ENCODE results near the gene CSK.

Gene CSK

DNA sequence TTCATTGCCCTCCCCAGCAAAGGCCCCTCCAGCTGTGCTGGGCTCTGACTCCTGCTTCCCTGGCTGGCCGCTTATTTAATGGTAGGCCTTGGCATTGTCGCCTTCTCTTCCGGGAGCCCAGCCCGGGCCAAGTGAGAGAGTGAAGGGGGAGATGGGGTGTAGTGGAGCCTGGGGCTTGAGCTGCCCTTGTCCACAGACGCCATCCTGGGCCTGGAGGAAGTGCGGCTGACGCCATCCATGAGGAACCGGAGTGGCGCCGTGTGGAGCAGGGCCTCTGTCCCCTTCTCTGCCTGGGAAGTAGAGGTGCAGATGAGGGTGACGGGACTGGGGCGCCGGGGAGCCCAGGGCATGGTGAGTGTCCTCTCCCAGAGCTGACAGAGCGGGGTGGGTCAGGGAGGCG lies 34.1 kb downstream of the CSK start:
- DNase-seq = no peak
- Histone ChIP-seq H4K20me1 (ENCODE audit: insufficient read depth, low read length) (no peaks in the 10 kb centered on the region), H3K36me3 (ENCODE audit: insufficient read depth, low read length) (no peaks in the 10 kb centered on the region), H3K27ac (ENCODE audit: low read length) (no peak overlapping the region), H3K79me2 (ENCODE audit: insufficient read depth, low read length) (no peaks in the 10 kb centered on the region), H3K4me2 (ENCODE audit: insufficient read depth, low read length) (no peak overlapping the region), H3K4me1 (ENCODE audit: insufficient read depth, low read length) (no peaks in the 10 kb centered on the region), H3K4me3 (ENCODE audit: low read depth in 1 of 2, low read length in 2 of 2) (no peak overlapping the region), H3K9ac (ENCODE audit: low read depth, low read length) (no peak overlapping the region), H3K27me3 (ENCODE audit: insufficient read depth, low read length, poor library complexity) (peaks cover 8% of the 10 kb centered on the region), H3K9me3 (ENCODE audit: insufficient read depth, low read length, severe bottlenecking) (no peaks in the 10 kb centered on the region), H2AFZ (ENCODE audit: low read depth, low read length) (no peak overlapping the region)
- TF ChIP-seq EZH2 (IDR thresholded peaks at IDR 0.05; ENCODE audit: borderline replicate concordance, low read depth, low read length, severe bottlenecking) = no peak
- no peak for TF ChIP-seq CTCF (IDR thresholded peaks at IDR 0.05; ENCODE audit: borderline replicate concordance, extremely low read depth, low read length, poor library complexity, severe bottlenecking)
- no peak for ATAC-seq (ENCODE audit: insufficient read depth, low read depth)

DNA sequence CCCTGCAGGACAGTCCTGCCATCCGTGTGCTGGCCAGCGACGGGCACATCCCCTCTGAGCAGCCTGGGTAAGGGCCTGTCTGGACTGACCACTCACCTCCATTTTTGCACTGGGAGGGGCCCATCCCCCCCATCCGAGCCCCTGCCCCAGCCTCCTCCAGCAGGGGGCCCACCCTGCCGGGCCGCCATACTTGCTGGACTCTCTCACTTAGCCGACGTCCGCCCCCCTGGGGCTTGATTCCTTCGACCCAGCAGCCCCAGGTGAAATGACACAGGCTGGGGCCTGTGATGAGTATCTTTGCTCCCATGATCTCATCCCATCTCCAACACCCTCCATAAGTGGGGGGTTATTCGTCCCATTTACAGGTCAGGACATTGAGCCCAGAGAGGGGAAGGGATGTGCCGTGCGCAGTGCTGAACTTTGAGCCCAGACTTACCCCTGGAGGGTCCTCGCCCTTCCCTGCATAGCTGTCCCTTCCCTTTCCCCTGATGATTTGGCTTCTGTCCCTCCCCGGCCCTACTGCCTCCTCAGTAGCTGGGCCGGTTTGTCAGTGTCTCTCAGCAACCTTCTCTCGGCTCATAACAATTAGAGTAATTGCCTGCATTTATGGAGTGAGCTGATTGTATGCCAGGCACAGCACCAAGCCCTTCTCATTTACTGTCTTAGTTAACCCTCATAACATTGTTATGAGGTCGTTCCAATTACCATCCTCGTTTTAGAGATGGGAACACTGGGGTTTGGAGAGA lies 34.9 kb downstream of the CSK start:
- H4K20me1 ChIP-seq (ENCODE audit: insufficient read depth, low read length) = no peaks in the 10 kb centered on the region
- no peak overlapping the region for H3K4me2 ChIP-seq (ENCODE audit: insufficient read depth, low read length)
- no peaks in the 10 kb centered on the region for H3K9me3 ChIP-seq (ENCODE audit: insufficient read depth, low read length, severe bottlenecking)
- TF ChIP-seq CTCF (IDR thresholded peaks at IDR 0.05; ENCODE audit: borderline replicate concordance, extremely low read depth, low read length, poor library complexity, severe bottlenecking) (no peak), EZH2 (IDR thresholded peaks at IDR 0.05; ENCODE audit: borderline replicate concordance, low read depth, low read length, severe bottlenecking) (no peak)
- no peak overlapping the region for H2AFZ ChIP-seq (ENCODE audit: low read depth, low read length)
- H3K4me3 ChIP-seq (ENCODE audit: low read depth in 1 of 2, low read length in 2 of 2) = no peak overlapping the region
- H3K36me3 ChIP-seq (ENCODE audit: insufficient read depth, low read length) = no peaks in the 10 kb centered on the region
- ATAC-seq (ENCODE audit: insufficient read depth, low read depth) (no peak), DNase-seq (no peak)
- H3K27me3 ChIP-seq (ENCODE audit: insufficient read depth, low read length, poor library complexity) = peaks cover 8% of the 10 kb centered on the region
- no peak overlapping the region for H3K9ac ChIP-seq (ENCODE audit: low read depth, low read length)
- no peaks in the 10 kb centered on the region for H3K4me1 ChIP-seq (ENCODE audit: insufficient read depth, low read length)
- no peak overlapping the region for H3K27ac ChIP-seq (ENCODE audit: low read length)
- no peaks in the 10 kb centered on the region for H3K79me2 ChIP-seq (ENCODE audit: insufficient read depth, low read length)

DNA sequence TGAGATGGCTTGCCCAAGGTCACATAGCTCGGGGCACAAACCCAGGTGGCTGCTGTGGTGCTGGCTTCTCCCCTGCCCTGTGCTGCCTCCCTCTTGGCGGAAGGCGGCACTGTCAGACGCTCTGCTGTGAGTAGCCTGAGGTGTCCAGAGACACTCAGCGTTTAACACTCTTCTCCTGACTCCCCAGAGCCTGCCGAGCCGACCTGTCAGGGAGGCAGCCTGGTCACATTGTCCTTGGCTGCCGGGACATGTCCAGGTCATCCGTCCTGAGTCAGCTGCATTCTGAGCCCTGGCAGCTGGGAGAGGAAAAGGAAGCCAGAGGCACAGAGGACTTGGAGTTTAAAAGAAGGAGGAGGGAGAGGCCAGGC lies 35.5 kb downstream of the CSK start:
- H4K20me1 ChIP-seq (ENCODE audit: insufficient read depth, low read length) = no peaks in the 10 kb centered on the region
- H3K27me3 ChIP-seq (ENCODE audit: insufficient read depth, low read length, poor library complexity) = peaks cover 8% of the 10 kb centered on the region
- TF ChIP-seq CTCF (IDR thresholded peaks at IDR 0.05; ENCODE audit: borderline replicate concordance, extremely low read depth, low read length, poor library complexity, severe bottlenecking) = no peak
- TF ChIP-seq EZH2 (IDR thresholded peaks at IDR 0.05; ENCODE audit: borderline replicate concordance, low read depth, low read length, severe bottlenecking) = no peak
- no peak overlapping the region for H3K4me2 ChIP-seq (ENCODE audit: insufficient read depth, low read length)
- no peaks in the 10 kb centered on the region for H3K4me1 ChIP-seq (ENCODE audit: insufficient read depth, low read length)
- H2AFZ ChIP-seq (ENCODE audit: low read depth, low read length) = no peak overlapping the region
- no peaks in the 10 kb centered on the region for H3K9me3 ChIP-seq (ENCODE audit: insufficient read depth, low read length, severe bottlenecking)
- no peak overlapping the region for H3K4me3 ChIP-seq (ENCODE audit: low read depth in 1 of 2, low read length in 2 of 2)
- no peaks in the 10 kb centered on the region for H3K79me2 ChIP-seq (ENCODE audit: insufficient read depth, low read length)
- H3K36me3 ChIP-seq (ENCODE audit: insufficient read depth, low read length) = no peaks in the 10 kb centered on the region
- no peak for DNase-seq
- H3K27ac ChIP-seq (ENCODE audit: low read length) = no peak overlapping the region
- H3K9ac ChIP-seq (ENCODE audit: low read depth, low read length) = no peak overlapping the region
- ATAC-seq (ENCODE audit: insufficient read depth, low read depth) = no peak

Data from DND-41 (cell line).